HTERT RPE-1 (cell line): Measurements from ENCODE around the gene ATPAF1.

Source experiments
- in situ Hi-C: fragments of 300-500 bp; cut with MboI; formaldehyde crosslinking; loops from 4 replicates; pipeline ENCODE4 v1.14.3; 2020; ENCODE audit warnings: low sequenced_read_pairs

The ATPAF1 gene

DNA sequence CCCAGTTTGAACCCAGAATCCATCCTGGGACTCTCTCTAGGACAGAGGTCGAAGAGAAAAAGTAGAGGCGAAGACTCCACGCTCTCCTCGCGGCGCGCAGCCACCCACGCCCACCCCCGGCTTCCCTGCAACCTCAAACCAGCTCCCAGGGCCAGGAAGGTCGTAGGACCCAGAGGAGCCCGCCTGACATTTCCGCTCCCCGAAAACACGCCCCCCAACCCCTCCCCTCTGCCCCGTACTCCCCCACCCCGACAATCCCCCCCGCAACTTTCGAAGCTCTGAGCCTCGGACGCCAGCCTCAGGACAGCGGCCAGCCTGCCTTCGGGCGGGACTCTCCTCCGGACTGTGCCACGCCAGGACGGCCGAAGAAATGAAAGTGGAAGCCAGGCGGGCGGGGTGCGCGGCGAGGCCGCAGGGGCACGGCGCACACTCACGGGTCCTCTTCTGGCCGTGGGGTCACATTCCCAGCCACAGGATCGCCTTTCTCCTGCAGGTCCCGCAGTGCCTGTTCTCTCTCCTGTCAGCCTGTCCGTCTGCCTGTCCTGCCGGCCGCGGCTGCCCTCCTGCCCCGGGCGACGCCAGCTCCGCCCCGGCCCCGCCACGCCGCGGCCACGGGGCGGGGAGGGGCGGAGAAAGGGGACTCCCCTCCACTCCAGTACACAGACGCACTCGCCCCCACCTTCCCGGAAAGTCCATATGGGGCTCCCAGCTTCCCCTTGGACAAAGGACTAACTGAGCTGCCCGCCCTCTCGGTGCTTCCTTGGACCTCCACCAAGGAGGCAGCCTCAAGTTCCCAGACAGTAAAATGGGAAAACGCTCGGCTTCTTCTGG, 51.7 kb downstream of the ATPAF1 start, which contains the start of gene MOB3C:
Gene MOB3C (minus strand): TSS at position 535 of the 831 bp plus-strand sequence. CDS start 3,490 bp downstream, outside the sequence.
- in situ Hi-C loops, result no loop called here

DNA sequence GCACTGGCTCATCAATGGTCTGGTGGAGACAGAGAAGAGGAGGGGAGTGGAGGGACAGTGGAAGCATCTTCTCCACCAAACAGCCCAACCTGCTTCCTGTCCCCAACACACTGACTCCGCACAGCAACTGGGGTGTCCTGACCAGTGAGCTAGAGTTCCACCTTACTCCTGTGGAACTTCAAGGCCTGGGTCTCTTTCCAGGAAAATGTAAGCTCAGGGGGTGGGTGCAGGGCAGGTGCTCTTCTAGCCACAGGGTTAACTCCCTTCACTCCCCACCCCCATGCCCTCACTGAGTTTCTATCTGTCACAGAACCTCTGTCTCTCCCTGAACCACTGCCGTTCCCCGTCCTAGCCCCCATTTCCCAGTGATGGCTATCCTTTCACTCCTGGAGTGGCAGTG, 52.4 kb downstream of the ATPAF1 start:
- in situ Hi-C loops, result no loop called here

DNA sequence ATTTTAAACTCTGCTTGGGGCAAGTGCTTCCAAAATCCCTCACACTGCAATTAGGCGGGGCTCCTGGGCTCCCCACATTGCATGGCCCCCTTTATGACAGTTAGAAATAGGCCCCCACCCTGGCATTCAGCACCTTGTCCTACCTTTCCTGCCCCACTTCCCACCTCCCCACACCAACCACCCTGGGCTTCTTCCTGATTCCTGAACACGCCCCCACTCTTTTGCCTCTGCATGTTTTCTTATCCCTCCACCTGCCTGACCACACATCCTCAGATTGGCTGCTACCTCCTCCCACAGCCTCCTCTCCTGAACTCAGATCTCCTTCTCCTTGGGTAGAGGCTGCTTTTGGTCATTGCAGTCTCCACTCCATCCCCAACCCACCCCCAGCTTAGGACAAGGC, 53.1 kb downstream of the ATPAF1 start:
- in situ Hi-C loops, result no loop called here

DNA sequence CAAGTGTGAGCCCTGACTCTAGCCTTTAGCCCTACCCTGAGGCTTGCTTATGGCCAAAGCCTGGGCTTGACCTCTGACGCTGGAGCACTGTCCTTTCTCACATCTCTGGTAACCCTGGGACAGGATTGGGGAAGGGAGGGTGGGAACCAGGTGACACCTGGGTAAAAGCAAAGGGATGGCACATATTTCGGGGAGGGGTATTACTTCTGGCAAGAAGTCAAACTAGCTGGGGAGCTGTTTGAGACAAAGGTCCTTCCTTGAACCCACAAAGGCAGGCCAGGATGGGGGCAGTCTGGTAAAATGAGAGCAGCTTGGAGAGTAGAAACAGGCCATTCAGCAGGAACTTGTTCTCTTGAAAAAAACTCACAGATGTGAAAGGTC, 53.6 kb downstream of the ATPAF1 start:
- in situ Hi-C loops, result no loop called here

DNA sequence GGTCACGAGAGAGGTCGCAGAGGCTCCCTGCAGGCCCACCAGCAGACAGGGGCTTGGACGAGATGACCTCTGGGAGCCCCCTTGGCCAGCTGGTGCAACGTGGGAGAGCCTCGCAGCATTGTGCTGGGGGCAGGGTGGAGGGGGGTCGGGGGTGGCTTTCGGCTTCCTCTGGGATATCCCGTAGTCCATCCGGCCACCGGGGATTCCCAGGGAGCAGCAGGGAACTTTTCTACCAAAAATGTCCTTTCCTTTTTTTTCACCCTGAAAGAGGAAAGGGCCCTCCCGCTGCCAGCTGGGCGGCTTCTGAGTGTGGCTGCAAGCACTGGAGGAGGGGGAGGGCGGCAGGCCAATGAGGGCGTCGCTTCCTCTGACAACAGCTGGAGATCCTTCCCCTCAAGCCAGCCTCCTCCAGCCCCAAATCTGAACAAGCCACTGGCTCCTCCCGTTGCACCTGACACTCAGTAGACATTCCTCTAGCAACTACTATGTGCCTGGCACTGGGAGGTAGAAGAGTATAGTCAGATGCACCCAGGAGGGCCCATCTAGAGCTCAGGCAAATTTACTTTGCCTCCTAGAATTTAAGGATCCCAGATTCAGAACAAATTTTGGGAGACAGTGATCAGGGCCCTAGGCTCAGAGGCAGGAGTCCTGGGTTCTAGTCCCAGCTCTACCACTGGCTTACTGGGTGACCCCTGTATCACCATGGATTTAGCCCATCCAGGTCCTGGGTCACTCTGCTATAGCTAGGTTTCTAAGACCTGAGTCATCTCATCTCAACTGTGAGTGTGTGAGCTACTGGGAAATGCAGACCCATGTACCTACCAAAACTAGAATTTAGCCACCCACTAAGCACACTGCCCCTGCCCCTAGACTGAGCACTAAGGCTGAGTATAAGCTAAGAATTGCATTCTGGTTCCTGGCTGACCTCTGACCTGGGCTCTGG, 54.2 kb downstream of the ATPAF1 start:
- in situ Hi-C loops, result no loop called here

DNA sequence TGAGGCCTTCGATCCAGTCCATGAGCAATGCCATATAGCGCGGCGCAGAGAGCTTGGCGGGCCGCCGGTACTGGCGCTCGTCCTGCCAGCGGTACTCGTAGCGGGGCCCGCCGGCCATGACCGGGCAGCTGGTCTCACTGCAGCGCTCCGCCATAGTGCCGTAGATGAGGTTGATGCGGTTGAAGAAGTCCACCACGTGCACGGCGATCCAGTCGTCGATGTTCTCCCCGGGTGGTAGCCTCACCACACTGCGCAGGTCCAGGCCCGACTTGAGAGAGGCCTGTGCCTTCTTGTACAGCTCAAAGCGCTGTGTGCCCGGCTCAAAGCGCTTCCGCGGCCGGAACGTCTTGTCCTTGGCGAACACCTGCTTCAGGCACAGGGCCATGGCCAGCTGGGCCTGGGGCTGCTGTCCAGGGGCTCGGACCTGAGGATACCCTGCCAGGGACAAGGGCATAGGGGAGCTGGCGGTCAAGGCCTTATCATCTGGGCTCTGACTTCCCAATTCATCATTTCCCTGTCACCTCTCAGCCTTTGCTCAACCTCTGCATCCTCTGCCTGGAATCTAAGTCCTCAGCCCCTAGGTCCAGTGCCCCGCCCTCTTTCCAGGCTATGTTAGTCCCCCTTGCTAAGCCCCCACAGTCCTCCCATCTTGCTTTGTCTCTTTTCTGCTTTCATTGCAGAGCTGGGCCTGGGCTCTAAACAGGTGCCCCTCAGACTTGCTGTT, 55.1 kb downstream of the ATPAF1 start:
- in situ Hi-C loops, result no loop called here

DNA sequence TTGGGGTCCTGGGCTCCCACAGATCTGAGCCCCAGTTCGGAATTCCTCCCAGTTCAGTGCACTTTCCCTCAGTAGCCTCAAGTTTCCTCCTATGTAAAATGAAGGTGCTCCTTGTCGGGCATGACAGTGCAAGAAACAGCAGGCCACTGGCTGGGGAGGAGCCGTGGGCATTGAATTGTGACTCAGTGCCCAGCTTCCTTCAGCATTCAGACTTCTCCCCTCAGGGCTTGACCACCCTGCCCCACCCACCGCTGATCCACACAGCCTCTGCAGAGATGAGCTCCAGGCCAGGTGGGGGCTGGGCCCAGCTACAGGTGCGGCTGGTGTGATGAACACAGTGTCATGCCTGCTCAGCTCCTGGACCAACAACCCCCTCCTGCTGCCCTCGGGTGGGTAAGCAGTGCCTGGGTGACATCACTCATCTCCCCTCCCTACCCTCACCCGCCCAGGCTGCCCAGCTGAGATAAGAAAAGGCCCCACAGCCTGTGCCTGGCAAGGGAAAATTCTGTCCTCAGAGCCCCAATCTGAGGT, 56.4 kb downstream of the ATPAF1 start:
- in situ Hi-C loops, result no loop called here

DNA sequence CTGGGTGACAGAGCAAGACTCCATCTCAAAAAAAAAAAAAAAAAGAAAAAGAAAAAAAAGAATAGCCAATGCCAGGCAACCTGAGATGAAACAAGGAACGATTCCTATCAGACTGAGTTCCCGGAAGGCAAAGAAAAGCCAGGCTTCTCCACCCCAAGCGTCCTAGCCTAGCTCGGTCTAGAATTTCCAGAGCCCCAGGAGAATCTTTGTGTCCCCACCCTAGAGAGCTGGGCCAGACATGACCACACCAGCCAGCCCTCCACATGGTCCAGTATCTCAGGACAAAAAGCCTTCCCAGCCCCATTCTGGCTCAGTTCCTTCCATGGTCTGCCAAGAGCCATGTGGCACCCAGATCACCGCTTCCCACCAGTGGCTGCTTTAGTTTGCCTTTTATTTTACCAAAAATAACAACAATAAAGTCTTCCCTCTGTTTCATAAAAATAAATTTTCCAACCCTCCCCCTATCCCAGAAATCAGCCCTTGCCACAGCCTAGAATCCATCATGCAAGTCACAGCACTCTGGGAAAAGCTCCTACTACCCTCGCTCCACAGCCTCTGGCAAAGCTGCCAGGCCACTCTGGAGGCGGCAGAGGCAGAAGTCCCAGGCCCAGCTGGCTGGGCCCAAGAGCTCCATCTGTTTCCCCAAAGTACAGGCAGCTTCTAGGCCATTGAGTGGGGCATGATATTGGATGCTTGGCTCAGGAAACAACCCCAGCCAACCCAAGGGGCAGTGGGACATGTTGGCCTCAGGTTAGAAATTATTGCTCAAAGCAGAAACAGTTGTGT, 60.6 kb downstream of the ATPAF1 start:
- in situ Hi-C loops, result no loop called here

DNA sequence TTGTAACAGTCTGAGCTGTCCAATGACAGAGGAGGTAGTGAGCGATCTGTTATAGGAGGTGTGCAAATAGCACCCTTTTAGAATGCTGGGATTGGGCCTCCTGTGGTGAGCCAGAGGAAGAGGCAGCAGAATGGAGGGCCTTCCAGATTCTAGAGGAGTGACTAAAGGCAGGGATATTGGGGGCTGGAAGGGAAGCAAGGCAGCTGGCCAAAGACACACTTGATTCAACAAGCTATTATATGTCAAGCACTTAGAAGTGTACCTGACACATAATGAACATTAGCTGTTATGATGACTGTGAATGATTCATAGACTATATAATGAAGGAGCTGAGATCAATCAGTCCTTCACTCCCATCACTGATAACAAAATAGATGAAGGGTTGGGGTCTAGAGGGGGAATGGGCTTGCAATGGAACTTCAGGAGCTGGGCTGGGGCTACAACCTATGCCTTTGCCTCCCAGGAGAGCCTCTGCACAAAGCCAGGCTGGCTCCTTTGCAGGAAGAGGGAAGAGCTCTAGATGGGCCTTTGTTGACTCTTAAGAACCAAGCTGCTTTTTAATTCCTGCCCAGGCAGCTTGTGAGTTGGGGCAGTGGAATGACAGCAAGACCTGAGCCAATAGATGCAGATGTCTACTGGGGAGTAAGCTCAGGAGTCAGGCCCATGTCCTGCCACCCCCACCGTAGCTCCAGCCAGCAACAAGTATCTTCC, 61.8 kb downstream of the ATPAF1 start:
- in situ Hi-C loops, result no loop called here

DNA sequence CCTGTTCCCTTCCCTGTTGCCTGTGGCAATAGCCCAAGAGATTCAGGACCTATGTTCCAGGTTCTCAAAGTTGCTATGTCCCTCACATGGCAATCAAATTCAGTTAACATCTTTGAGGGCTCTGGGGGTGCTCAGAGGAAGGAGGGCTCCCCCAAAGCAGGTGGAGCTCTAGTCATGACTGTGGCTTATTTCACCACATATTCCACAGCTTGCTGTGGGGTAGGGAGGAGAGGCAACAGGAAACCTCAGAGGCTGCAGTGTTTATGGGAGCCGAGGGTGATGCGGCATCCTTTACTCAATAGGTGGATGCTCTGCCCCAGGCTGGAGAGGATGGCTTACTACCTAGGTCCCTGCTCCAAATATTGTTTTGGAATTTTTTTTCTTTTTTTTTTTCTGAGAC, 62.9 kb downstream of the ATPAF1 start:
- in situ Hi-C loops, result no loop called here

DNA sequence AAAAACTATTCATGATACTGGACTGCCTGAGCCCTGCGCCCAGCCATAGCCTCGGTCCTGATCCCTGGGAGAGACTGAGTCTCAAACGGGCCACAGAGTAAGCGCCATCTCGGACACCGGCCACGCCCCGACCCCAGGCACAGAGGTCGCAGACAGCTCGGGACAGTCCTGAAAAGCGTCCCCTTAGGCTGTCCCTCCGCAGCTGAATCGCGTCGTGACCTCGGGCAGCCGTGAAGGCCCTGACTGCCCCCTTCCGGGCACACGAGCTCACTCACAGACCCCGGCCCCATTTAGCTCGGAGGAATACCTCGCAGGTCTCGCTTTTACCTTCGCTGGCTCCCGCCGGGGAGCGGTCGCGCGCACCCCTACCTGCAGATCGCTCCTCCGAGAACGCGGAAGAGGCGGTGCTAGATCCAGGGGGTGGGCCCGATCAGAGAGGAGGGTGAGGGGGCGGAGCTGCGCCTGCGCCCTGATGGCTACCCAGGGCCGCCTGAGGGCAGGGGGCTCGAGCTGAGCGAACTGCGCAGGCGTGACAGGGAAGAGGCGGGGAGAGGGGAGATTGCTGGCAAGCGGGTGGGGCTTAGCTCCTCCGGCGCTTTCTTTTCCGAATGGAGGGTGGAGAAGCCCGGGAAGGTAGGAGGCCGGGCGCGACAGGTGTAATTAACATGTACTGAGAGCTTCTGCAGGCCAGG, 64.2 kb downstream of the ATPAF1 start, which contains the start of gene MKNK1:
Gene MKNK1 (minus strand): TSS at position 411 of the 692 bp plus-strand sequence. CDS start 20,941 bp downstream, outside the sequence.
- in situ Hi-C loops, result no loop called here

DNA sequence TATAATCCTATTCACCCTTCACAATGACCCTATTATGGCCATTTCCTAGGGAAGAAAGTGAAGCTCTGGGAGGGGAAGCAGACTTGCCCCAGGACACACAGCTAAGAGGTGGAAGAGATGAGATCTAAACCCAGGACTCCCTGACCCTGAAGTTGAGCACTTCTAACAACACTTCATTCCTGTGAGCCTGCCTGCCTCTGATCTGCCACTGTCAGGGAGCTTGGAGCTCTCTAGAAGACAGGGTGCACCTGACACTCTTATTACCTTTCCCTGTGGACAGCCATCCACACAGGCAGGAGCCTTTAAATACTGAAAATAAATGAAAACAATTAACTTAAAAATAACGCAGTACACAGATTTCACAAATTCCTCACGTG, 64.7 kb downstream of the ATPAF1 start:
- in situ Hi-C loops, result no loop called here

DNA sequence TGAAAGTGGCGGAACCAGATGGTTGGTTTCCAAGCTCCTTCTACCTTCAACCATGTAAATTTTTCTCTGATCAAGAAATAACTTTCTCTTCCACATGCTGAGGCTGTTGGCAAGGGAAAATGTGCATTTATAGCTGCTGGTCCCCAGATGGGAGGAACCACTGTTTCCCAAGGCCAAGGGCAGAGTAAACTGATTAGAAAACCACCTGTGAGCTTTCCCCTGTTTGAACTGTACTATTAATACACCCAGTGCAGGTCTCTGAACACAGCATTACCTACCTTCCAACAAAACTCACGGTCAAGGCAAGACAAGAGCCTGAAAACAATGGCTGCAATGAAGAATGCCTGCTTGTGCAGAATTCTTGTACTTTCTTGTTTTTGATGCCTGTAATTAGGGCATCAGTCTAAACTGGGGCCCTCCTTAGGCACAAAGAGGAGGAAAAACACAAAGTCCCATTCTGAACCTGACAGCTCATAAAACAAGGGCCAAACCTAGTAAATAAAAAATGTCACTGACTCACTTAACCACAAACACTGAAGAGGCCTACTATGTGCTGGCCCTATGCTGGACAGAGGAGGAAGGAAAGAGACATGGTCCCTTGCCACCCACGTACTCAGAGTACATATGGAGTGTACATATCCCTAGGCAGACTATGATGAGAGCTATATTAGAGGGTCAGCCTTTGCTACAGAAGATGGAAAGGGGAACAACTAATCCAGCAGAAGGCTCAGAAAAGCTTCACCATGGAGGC, 66.7 kb downstream of the ATPAF1 start:
- in situ Hi-C loops, result no loop called here

DNA sequence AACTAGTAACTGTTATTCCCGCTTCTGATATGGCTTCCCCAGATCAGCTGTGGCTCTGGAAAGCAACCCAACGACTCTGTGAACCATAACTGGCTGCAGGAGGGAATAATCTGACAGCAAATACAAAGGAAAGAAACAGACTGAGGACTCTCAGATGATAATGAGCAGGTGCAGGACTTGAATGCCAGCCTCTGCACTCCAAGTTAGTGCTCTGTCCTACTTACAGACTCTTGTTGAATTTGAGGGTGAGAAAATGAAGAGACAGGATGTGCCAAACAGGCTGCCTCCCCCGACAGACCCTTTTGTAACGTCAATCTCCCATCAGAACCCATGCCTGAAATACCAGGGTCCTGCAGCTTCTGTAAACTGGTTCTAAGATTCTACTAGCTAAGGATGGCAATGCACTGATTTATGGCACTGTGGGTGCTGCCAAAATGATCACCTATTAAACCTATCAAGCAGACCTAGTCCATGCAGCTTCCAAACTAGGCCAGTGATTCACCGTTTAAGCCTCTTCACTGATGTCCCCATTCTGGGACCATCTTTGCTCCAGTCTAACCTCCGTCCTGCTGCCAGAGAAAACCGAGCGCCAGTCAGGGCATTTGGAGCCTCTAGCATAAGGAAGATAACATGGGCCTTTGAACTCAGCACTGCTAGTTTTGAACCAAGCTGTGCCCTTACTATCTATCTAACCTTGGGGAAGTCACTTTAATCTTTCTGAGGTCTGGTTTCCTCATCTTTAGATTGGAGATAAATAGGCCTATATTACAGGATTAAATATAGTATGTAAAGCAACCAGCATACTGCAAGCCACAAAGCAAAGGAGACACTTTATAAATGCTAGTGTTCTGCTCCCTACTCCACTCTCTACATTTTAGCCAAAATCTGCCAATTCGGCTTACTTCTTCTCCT, 68.8 kb downstream of the ATPAF1 start:
- in situ Hi-C loops, result no loop called here

DNA sequence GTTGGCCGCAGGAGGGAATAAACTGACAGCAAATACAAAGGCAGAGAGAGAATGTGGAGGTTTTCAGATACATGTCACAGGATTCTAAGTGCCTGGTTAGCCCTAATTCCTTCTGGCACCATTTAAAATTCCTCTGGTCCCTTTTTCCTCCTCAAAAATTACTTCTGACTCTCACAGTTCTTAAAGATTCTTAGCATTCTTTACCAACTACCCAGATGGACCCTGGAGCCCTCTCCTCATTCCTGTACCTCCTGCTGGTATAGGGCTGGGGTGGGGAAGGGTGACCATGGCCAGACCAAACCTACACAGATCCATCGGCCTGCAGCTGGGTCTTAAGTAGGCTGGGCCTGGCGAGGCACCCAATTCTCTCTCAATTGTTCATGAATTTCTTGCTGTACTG, 71.3 kb downstream of the ATPAF1 start:
- in situ Hi-C loops, result no loop called here

DNA sequence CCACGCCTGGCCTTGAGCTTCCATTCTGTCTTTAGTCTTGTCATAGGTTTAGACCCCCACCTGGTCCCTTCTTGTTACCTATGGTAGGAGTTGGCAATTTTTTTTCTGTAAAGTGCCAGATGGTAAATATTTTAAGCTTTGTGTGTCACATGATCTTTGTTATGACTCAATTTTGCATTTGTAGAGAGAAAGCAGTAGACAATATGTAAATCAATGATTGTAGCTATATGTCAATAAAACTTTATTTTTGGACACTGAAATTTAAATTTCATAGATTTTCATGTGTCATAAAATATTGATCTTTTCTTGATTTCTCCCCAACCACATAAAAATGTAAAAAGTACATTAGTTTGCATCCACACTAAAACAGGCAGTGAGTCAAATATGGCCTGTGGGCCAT, 72.1 kb downstream of the ATPAF1 start:
- in situ Hi-C loops, result no loop called here

DNA sequence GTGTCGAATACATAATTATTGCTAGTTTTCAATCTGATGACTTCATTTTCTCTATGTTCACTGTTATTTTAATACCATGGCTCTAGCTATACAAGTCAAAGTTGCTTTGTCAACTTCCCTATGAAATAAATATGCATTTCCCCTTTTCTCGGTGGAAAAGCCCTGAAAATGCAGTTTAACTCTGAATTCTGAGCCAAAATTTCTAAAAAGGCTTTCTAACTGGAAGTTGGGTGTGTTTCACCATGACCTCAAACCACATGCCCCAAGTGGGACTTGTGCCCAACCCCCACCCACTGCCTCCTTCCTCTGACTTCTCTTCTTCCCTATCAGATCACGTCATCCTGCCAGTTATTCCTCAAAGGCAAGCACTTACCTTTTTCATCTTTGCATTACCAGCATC, 73.0 kb downstream of the ATPAF1 start:
- in situ Hi-C loops, result no loop called here
